Fibroblast of lung (primary cell): ENCODE data around the gene PAGE2. TPM values are rescaled to one million over a fixed set of nuclear protein-coding genes. Genes with fewer than 3 reads are reported as not detected.
"Not testable (repeated sequence)": the region's sequence is repeated elsewhere in the genome, so short reads cannot be mapped to it uniquely, and the experiment has no call there.

Experiments used
- DNase-seq, 2 donors: peaks; one replicate each; pipeline versions ENCODE4 v3.0.0 to v3.0.0-alpha.2; 2010; ENCODE audit warnings: low read depth in 2 of 2
- H2AFZ ChIP-seq: 2 replicates; pipeline ENCODE4 v1.5.1; 2012; ENCODE audit warnings: low read length, control low read depth, inconsistent platforms
- H3K27ac ChIP-seq: 2 replicates; pipeline ENCODE4 v1.5.1; 2011; ENCODE audit warnings: low read length, control low read depth; ENCODE audit not compliant: insufficient read depth
- H3K27me3 ChIP-seq: 2 replicates; pipeline ENCODE4 v1.5.1; 2011; ENCODE audit warnings: mild to moderate bottlenecking, low read length; ENCODE audit not compliant: control insufficient read depth, insufficient read depth
- H3K36me3 ChIP-seq: 2 replicates; pipeline ENCODE4 v1.5.1; 2011; ENCODE audit warnings: low read length; ENCODE audit not compliant: control insufficient read depth, insufficient read depth
- H3K4me1 ChIP-seq: 2 replicates; pipeline ENCODE4 v1.5.1; 2011; ENCODE audit warnings: low read length; ENCODE audit not compliant: control insufficient read depth, insufficient read depth; ENCODE audit errors: extremely low read depth
- H3K4me2 ChIP-seq: 2 replicates; pipeline ENCODE4 v1.5.1; 2011; ENCODE audit warnings: low read length, control low read depth; ENCODE audit not compliant: insufficient read depth; ENCODE audit errors: extremely low read depth
- H3K4me3 ChIP-seq, 4 experiments: fragments of 200-600 bp in 1 of 4; sonication (generic) in 1 of 4; replicated peaks in 1 of 4; 2 replicates each; pipeline ENCODE4 v1.5.1; 2011 to 2016; ENCODE audit warnings: low read length in 4 of 4, low read depth in 3 of 4, mild to moderate bottlenecking in 3 of 4, control low read depth in 2 of 4, inconsistent platforms in 1 of 4, mixed read lengths in 1 of 4; ENCODE audit not compliant: insufficient read depth in 1 of 4; ENCODE audit errors: control extremely low read depth in 1 of 4
- H3K79me2 ChIP-seq: 2 replicates; pipeline ENCODE4 v1.5.1; 2012; ENCODE audit warnings: mild to moderate bottlenecking, low read length, inconsistent platforms; ENCODE audit not compliant: control insufficient read depth, insufficient read depth
- H3K9ac ChIP-seq: 2 replicates; pipeline ENCODE4 v1.5.1; 2011; ENCODE audit warnings: mild to moderate bottlenecking, low read length, control low read depth; ENCODE audit not compliant: insufficient read depth
- H3K9me3 ChIP-seq: 2 replicates; pipeline ENCODE4 v1.5.1; 2012; ENCODE audit warnings: low read depth, low read length; ENCODE audit not compliant: control insufficient read depth, insufficient read depth
- H4K20me1 ChIP-seq: 2 replicates; pipeline ENCODE4 v1.5.1; 2011; ENCODE audit warnings: low read length; ENCODE audit not compliant: control insufficient read depth, insufficient read depth; ENCODE audit errors: extremely low read depth
- EZH2 ChIP-seq: IDR thresholded peaks from 2 replicates; pipeline ENCODE4 v1.5.1; 2012; ENCODE audit warnings: low read length, control low read depth, mild to moderate bottlenecking; ENCODE audit errors: missing control alignments
- polyA minus RNA-seq: library from RNA; depleted of rRNA, polyadenylated mRNA; stranded (reverse); fragments of >200 nt; gene quantifications from 2 replicates; pipeline ENCODE4 v1.2.3, GENCODE V29; 2011; ENCODE audit warnings: low replicate concordance
- polyA plus RNA-seq, 2 donors: library from polyadenylated mRNA; depleted of rRNA in 1 of 2; stranded (reverse) in 1 of 2; unstranded in 1 of 2; fragments of >200 nt; gene quantifications; 2 replicates each; pipeline ENCODE4 v1.2.1, GENCODE V29; 2011 to 2012; ENCODE audit warnings: missing spikeins in 1 of 2
- total RNA-seq: library from RNA; depleted of rRNA; stranded (reverse); fragments of >200 nt; gene quantifications from 2 replicates; pipeline ENCODE4 v1.2.1, GENCODE V29; 2014
- TF ChIP-seq, protein P1 (sequence below), 2 donors: IDR thresholded peaks in 1 of 2; conservative IDR thresholded peaks in 1 of 2; 1 replicate in 1 of 2; 2 replicates in 1 of 2; pipeline ENCODE4 v1.5.1; 2011 to 2012; ENCODE audit warnings: low read length in 2 of 2, control low read depth in 1 of 2, inconsistent platforms in 1 of 2, low read depth in 1 of 2, mild to moderate bottlenecking in 1 of 2

Gene PAGE2
- total RNA-seq (not detected in 2 replicates), polyA plus RNA-seq (not detected in 2 replicates), polyA minus RNA-seq (not detected in 2 replicates)
- not detected in 2 replicates for polyA plus RNA-seq (2012)

DNA sequence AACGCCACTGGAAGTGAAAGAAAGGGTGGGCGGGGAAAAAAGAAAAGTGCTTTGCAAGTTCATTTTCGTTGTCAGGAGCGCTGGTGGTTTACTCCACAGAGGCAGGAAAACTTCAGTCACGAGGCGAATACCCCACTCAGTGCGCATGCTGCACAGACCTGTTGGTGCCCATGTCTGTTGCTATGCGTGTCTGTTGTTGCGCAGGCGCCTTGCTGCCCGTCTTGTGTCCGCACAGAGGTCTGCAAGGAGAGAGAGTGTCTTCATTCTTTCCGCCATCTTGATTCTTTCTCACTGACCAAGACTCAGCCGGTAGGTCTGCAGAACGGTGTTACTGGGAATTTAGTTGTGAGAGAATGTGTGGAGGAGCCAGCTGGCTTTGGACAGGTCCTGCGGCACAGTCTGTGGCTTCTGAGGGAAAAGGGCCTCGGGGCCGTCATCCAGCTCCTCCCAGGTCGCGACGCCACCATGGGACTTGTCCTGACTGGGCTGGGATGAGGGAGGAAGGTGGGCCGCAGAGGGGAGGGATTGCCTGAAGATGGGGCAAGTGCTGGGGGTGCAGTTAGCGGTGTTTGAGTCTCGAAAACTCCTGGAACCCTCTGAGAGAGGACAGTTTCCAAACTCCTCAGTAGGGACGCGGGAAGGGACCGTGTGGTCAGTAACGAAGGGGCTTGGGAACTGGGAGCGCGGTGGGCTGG lies at the start of gene PAGE2:
Gene PAGE2, plus strand, starts transcription at position 224 of the 695 bp plus-strand sequence. CDS start 1,003 bp downstream, outside the sequence.
- DNase-seq: no peak
- H3K9me3 ChIP-seq: no peaks in the 10 kb centered on the region
- no peaks in the 10 kb centered on the region for H3K4me1 ChIP-seq
- H4K20me1 ChIP-seq: no peaks in the 10 kb centered on the region
- H3K4me3 ChIP-seq: no peak within 1 kb of the TSS
- H3K79me2 ChIP-seq: no peaks in the 10 kb centered on the region
- TF ChIP-seq, protein P1, sequence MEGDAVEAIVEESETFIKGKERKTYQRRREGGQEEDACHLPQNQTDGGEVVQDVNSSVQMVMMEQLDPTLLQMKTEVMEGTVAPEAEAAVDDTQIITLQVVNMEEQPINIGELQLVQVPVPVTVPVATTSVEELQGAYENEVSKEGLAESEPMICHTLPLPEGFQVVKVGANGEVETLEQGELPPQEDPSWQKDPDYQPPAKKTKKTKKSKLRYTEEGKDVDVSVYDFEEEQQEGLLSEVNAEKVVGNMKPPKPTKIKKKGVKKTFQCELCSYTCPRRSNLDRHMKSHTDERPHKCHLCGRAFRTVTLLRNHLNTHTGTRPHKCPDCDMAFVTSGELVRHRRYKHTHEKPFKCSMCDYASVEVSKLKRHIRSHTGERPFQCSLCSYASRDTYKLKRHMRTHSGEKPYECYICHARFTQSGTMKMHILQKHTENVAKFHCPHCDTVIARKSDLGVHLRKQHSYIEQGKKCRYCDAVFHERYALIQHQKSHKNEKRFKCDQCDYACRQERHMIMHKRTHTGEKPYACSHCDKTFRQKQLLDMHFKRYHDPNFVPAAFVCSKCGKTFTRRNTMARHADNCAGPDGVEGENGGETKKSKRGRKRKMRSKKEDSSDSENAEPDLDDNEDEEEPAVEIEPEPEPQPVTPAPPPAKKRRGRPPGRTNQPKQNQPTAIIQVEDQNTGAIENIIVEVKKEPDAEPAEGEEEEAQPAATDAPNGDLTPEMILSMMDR (conservative IDR thresholded peaks at IDR 0.05 in 1 of 2, IDR thresholded peaks at IDR 0.05 in 1 of 2; ENCODE audit: low read depth in 1 of 2, low read length in 2 of 2): no peak
- TF ChIP-seq EZH2: no peak
- no peak within 1 kb of the TSS for H3K27ac ChIP-seq
- no peaks in the 10 kb centered on the region for H3K36me3 ChIP-seq
- no peaks in the 10 kb centered on the region for H3K27me3 ChIP-seq
- H2AFZ ChIP-seq: no peak within 1 kb of the TSS
- no peak within 1 kb of the TSS for H3K9ac ChIP-seq
- H3K4me2 ChIP-seq: no peak within 1 kb of the TSS

DNA sequence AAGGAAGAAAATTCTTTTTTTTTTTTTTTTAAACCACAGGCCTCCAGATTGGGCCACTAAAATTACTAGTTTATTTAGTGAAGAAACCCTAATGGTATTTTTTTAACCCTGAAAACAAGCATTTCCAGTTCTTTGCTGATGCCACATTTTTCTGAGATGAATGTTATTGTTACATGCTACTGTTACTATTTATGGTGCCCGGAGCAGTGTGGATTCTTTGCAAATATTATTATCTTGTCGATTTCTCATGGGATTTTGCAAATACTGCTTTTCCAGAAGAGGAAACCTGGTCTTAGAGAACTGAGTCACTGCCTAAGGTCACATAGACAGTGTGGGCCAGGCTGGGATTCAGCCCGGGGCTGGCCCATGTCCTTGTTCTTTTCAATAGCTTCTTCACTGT lies 49.3 kb upstream of the PAGE2 start:
- H3K27me3 ChIP-seq: no peaks in the 10 kb centered on the region
- H3K4me3 ChIP-seq: no peak overlapping the region
- no peaks in the 10 kb centered on the region for H3K4me1 ChIP-seq
- no peaks in the 10 kb centered on the region for H3K36me3 ChIP-seq
- no peaks in the 10 kb centered on the region for H3K79me2 ChIP-seq
- H3K9ac ChIP-seq: no peak overlapping the region
- H2AFZ ChIP-seq: no peak overlapping the region
- H3K27ac ChIP-seq: no peak overlapping the region
- no peak for TF ChIP-seq EZH2
- TF ChIP-seq, protein P1 (conservative IDR thresholded peaks at IDR 0.05 in 1 of 2, IDR thresholded peaks at IDR 0.05 in 1 of 2; ENCODE audit: low read depth in 1 of 2, low read length in 2 of 2): no peak
- peak; percentile 0 to 21 for DNase-seq
- H3K9me3 ChIP-seq: no peaks in the 10 kb centered on the region
- H3K4me2 ChIP-seq: no peak overlapping the region
- no peaks in the 10 kb centered on the region for H4K20me1 ChIP-seq

DNA sequence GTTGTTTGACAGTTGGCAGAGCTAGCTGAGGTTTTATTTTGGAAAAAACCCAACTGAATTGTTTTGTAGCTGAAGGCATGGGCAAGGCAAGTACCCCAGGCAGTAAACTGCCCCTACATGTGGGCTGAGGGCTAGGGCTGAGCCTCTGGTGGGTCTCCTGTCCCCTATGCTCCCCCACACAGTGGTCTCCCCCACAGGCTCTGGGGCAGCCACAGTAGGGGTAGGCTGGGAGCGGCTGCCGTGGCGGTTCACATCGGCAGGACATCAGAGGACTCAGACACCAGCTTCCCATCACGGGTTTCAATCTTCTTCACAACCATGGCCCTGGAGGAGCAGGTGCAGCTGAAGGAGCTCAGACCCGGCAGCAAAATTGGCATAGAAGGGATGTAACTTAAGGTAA lies 47.3 kb upstream of the PAGE2 start:
- TF ChIP-seq EZH2: no peak
- TF ChIP-seq, protein P1 (conservative IDR thresholded peaks at IDR 0.05 in 1 of 2, IDR thresholded peaks at IDR 0.05 in 1 of 2; ENCODE audit: low read depth in 1 of 2, low read length in 2 of 2): no peak
- H3K27ac ChIP-seq: no peak overlapping the region
- H3K4me2 ChIP-seq: no peak overlapping the region
- no peak for DNase-seq
- H4K20me1 ChIP-seq: no peaks in the 10 kb centered on the region
- no peaks in the 10 kb centered on the region for H3K27me3 ChIP-seq
- no peaks in the 10 kb centered on the region for H3K4me1 ChIP-seq
- no peaks in the 10 kb centered on the region for H3K36me3 ChIP-seq
- H3K9ac ChIP-seq: no peak overlapping the region
- H3K9me3 ChIP-seq: no peaks in the 10 kb centered on the region
- no peak overlapping the region for H2AFZ ChIP-seq
- H3K4me3 ChIP-seq: no peak overlapping the region
- H3K79me2 ChIP-seq: no peaks in the 10 kb centered on the region

DNA sequence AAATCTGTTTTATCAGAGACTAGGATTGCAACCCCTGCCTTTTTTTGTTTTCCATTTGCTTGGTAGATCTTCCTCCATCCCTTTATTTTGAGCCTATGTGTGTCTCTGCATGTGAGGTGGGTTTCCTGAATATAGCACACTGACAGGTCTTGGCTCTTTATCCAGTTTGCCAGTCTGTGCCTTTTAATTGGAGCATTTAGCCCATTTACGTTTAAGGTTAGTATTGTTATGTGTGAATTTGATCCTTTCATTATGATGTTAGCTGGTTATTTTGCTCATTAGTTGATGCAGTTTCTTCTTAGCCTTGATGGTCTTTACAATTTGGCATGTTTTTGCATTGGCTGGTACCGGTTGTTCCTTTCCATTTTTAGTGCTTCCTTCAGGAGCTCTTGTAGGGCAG lies 38.2 kb upstream of the PAGE2 start:
- not testable (repeated sequence) for H3K79me2 ChIP-seq, H3K4me2 ChIP-seq, H3K9me3 ChIP-seq, H3K36me3 ChIP-seq, H2AFZ ChIP-seq, H3K27ac ChIP-seq, H4K20me1 ChIP-seq, DNase-seq, H3K27me3 ChIP-seq, H3K4me3 ChIP-seq, H3K4me1 ChIP-seq, H3K9ac ChIP-seq
